ENCODE measurements around the gene GOLIM4.
A peak's percentile ranks its signal among the peaks of the same experiment; 100 is the strongest.
"Not testable (repeated sequence)": the region's sequence is repeated elsewhere in the genome, so short reads cannot be mapped to it uniquely, and the experiment has no call there.

Gene GOLIM4

DNA sequence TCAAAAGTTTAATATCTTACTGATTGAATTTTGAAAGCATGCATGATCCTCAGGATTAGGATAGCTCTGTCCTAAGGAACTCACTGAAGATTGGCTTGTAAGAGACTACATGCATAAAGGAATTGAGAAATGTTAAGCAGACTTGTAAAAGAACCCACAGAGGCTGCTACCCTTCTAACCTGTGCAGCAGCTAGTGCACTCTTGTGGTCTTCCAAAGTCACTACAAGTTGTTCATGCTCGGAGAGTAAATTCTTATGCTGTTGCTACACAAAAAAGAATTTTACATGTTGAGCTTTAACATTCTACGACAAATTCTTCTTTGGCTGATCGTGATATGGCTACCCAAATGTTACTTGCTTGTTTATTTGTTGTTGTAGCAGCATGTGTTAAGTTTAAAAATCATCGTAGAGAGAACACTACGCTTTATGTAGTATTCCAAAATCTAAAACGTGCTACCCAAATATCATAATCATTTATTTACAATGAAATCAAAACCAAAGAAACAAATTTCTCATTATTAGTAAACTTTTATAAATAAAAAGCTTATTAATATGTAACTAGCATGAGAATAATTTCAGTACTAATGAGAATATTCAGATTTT lies 55.0 kb downstream of the GOLIM4 start:
- peak in 1 of 2 experiments; percentile 69 for DNase-seq

DNA sequence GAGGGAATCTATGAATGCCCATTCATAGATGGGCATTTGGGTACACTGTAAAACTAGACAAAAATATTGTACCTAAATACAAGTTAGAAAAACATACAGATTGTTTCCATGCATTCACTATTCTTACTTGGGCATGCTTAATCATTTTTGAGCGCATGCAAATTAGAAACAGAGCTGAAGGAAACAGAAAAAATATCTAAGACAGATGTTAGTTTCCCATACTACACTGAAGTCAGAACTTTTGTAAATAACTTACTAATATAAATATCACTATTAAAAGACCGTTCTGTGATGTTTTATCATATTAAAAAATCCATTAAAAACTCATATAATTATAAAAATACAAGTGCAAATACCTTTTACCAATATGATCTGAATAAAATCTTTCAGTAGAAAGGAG lies 58.7 kb downstream of the GOLIM4 start:
- DNase-seq: no peak

GRCh38 chr3:168036619-168037018 lies 59.1 kb downstream of the GOLIM4 start:
- no peak for DNase-seq

GRCh38 chr3:168034152-168034928 lies 61.4 kb downstream of the GOLIM4 start:
- DNase-seq: no peak

- DNase-seq: no peak
These were observed 65.1 kb downstream of the GOLIM4 start for GRCh38 chr3:168030577-168030976.

- no peak for DNase-seq
These were observed 66.0 kb downstream of the GOLIM4 start for GRCh38 chr3:168029705-168030104.

DNA sequence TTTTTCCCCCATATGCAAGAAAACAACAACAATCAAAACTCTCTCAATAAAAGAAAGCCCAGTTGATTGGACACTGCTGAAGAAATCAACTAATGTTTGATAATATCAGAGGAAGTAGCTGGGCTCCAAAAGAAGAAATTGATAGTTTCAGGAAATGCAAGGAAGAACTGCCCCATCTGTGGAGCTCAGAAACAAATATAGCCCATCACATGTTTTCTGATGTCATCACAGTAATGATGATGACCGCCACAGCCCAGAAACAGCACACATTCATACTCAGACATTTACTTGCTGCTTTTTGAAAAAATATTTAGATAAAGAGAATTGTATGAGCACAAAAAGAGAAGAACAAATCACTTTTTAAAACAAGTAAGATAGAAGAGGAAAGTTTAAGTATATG lies 67.6 kb downstream of the GOLIM4 start:
- no peak for DNase-seq

GRCh38 chr3:168026764-168027163 lies 69.0 kb downstream of the GOLIM4 start:
- DNase-seq: no peak

- DNase-seq: no peak
These were observed 70.6 kb downstream of the GOLIM4 start for GRCh38 chr3:168025076-168025475.

GRCh38 chr3:168024537-168024941 lies 71.2 kb downstream of the GOLIM4 start:
- DNase-seq: peak in 1 of 2 experiments; percentile 64

DNA sequence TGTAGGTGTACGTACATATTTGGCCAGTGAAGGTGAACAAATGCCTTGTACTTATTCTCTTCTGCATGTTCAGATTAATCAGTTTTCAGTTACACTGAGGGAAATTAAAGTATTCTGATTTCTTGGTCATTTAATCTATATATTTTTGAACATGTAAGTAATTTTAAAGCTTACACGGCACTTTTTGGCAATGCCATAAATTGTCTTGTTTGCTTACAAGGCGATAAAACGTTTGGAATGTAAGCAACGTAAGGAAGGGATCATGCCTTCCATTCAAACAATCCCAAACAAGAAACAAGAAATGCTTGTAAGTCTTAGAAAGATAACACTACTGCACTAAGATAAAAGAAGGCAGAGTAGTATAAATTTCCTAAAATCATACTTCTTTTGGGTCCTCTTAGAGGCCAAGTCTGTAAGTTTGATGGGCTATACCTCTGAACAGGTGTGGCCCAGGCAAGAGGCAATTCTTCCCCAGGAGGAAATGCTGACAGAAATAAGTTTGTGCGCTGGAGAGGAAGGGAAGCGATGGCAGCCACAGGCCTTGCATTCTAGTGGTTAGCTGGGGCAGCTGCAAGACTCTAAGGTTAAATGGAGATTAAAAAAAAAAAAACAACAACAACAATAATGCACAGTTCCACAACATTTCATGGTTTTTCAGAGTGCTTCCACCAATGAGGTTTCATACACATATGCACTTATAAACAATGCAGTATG lies 73.8 kb downstream of the GOLIM4 start:
- DNase-seq: no peak

DNA sequence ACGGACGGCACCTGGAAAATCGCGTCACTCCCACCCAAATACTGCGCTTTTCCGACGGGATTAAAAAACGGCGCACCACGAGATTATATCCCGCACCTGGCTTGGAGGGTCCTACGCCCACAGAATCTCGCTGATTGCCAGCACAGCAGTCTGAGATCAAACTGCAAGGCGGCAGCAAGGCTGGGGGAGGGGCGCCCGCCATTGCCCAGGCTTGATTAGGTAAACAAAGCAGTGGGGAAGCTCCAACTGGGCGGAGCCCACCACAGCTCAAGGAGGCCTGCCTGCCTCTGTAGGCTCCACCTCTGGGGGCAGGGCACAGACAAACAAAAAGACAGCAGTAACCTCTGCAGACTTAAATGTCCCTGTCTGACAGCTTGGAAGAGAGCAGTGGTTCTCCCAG lies 84.4 kb downstream of the GOLIM4 start:
- not testable (repeated sequence) for DNase-seq

DNA sequence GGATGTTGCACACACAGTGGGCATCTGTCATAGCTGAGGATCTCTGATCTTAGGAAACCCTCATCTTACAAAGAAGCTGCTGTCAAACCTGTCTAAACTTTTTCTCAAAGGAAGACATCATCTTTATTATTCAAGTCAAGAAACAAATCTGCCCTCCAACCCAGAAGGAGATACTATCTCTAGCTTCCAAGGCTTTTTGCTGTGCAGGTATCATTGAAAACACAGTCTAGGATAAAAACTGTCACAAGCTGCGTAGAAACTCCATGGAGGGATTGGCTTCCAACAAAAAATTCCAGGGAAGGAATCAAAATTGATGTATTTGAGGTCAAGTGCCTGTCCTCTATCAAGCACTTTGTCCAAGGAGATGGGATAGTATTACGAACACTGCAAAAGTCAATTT lies 89.1 kb downstream of the GOLIM4 start:
- no peak for DNase-seq

DNA sequence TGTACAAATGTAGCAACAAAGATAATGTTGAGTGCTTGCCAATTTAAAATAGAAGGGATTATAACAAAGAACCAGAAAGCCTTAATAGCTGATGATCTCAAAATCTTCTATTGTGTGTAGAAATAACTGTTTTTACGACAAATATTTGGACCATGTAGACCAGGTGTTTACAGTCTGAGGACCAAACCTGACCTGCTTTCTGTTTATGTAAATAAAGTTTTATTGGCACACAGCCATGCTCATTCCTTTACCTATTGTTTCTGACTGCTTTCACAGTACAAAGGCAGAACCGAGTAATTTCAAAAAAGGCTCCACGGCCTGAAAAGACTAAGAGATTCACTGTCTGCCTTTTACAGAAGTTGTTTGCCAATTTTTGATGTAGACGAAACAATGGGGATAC lies 91.8 kb downstream of the GOLIM4 start:
- no peak for DNase-seq

DNA sequence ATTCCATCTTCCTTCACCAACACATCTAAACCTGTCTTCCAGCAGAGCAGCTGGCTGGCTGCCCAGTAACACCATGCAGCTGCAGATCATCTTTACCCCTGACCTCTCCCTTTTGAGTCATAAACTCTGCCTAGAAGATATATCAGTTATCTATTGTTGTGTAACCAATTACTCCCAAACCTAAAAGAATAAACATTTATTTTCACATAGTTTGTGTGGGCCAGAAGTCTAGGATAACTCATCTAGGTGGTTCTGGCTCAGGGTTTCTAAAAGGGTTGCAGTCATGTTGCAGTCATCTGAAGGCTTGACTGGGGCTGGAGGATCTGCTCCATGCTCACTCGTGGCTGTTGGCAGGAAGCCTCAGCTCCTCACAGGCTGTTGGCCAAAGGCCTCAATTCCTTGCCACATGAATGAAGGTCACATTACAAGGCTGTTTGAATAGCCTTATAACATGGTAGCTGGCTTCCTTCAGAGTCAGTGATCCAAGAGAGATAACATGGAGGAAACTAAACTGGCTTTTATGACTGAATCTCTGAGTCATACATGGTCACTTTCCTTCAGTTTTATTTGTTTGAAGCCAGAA lies 92.8 kb downstream of the GOLIM4 start:
- no peak for DNase-seq

DNA sequence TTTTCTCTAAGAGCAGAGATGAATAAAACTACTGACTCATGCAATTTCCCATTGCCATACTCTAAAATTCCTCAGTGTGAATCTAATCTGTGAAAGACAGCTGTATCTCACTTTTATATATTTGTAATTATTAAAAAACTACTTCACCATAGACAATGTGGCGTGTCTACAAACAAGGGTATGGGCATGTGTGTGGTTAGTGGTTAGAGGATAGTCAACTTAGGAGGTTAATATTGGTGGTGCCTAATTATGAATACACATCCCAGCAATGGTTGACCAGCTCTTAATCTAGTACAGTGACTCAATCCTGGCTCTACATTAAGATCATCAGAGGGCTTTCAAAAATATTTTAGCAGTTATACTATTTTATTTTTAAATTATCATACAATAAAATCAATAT lies 94.5 kb downstream of the GOLIM4 start:
- no peak for DNase-seq

- DNase-seq: no peak
These were observed 97.5 kb downstream of the GOLIM4 start for GRCh38 chr3:167998253-167998652.

- no peak for DNase-seq
These were observed 99.2 kb downstream of the GOLIM4 start for GRCh38 chr3:167996514-167996913.

DNA sequence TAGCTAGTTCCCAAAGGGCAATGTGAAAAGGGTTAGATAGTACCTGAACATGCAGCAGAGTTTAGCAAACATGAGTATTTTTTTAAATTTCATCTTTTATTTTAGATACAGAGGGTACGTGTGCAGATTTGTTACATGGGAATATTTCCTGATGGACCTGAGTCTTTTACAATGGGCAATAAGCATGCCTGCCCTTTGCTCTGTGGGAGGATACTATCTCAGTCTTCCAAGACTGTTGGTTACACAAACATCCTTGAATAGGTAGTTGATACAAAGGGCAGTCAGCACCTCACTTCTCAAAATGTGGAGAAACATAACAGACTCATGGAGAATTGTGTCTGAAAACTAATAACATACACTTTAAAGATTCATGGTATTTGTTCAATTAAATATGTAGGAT lies 103.3 kb downstream of the GOLIM4 start:
- no peak for DNase-seq

GRCh38 chr3:167991213-167991612 lies 104.5 kb downstream of the GOLIM4 start:
- DNase-seq: no peak

DNA sequence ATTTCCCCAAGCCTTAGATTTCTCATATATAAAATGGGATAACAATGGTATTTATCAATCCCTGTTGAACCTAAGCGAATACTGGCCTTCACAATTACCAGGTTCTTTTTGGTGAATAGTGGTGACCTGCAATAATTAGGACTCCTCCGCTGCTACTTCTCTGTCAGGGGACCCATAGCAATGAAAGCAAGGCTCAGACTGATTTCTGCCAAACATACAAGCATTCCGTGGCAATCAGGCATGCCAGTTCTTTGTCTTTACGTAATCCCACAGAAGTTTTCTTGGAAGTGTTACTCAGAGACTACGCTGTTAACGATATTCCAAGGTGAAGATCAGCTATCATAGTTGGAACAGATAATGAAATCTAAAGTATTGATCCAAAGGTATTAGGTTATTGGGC lies 105.7 kb downstream of the GOLIM4 start:
- DNase-seq: no peak

DNA sequence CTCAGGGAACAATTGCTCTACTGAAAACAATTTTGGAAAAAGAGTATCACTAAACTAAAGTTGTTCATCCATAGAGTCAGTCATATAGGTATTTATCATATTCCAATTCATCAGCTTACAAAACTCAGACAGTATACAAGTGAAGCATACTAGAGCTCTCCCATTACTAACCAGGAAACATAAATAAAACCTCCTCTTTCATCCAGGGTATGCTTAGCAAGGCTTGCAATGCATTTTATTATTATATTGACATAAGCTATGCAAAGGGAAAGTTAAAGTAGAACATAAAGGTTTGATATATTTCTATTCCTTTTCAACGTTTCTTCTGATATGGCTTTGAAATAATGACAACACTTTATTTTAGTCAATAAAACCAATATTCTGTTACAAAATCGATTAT lies 106.7 kb downstream of the GOLIM4 start:
- no peak for DNase-seq

DNA sequence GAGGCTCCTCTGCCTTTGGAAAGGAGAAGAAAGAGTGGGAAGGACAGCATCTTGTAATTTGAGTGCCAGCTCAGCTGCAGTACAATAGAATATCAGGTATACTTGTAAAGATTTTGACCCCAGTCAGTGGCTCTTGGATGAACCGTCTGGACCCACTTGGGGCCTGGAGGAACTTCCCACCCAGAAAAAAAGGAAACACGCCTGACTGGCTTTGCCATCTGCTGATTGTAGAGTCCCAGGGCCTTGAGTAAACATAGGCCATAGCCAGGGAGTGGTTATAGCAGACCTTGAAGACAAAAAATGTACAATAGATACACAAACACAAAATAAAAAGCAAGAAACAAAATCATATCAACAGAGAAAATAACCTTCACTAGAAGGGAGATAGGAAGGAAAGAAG lies 112.1 kb downstream of the GOLIM4 start:
- DNase-seq: no peak

DNA sequence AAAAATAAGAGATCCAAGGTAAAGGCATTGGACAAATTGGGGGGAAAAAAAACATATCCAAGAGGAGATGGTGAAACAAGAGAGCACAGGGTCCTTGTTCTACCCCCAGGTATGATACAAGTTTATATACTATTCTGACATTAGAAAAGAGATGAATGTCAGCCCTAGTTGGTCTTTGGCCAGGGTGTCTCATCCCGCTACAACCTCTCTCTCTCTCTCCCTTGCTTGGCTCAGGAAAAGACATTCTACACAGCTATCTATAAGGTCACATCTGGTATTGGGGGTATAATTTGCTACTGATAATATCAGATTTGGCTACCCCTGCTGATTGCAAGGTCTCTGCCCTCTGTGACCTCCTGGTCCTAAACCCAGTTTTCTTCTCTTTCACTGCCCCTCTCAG lies 117.2 kb downstream of the GOLIM4 start:
- DNase-seq: no peak

Data from SW 1271 (cell line).